GM12892 (cell line): ENCODE measurements around the gene SLC9A5.

Experiments used
- POLR2A ChIP-seq: IDR thresholded peaks from 2 replicates; pipeline ENCODE4 v1.6.1; 2011; ENCODE audit warnings: low read depth, low read length, control low read depth
- POLR2AphosphoS5 ChIP-seq: IDR thresholded peaks from 2 replicates; pipeline ENCODE4 v1.6.1; 2011; ENCODE audit warnings: low read depth, low read length, control low read depth

DNA sequence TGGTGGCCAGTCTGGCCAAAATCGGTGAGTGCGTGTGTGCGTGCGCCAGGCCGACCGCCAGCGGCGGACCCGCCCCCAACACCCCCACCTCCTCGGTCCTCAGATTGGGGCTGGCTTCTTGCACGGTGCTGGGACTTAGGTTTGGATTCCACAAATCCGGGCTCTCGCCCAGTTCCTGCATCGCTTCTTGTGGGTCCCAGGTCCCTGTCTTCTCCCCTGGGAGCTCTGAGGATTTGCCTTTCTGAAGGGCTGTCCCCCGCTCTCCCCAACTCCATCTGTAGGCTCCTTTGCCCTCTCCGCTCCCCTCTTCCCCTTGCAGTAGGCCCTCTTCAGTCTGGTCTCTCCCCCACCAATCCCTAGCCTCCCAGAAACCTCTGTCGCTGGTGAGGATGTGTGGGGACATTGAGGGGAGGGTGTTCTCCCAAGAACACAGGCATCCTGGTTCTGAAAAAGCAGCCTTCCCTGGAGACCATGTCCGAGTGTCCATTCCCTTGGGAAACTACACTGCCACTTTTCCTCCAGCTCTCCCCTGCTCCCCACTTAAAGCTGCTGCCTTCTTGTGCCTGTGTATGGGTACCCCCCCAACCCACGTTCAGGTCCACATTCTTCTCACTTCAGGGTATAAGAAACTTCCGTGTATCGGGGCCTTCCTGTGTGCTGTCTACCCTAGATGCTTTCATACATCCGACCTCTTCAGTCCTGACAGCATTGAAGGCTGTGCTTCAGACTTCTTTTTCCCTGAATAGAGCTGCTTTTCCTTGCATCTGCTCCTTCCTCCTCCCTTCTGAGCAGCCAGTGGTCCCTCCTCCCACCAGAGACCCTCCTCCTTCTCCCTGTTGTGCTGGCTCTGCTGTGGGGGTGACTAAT lies 632 bp downstream of the SLC9A5 start:
- TF ChIP-seq POLR2A = no peak
- no peak for TF ChIP-seq POLR2AphosphoS5
